GM12865 (cell line): Measurements from ENCODE around the gene PANX2.

Experiments used
- DNase-seq: peaks from one replicate; pipeline ENCODE4 v3.0.0; 2010; ENCODE audit warnings: low read depth
- H3K4me3 ChIP-seq: 2 replicates; pipeline ENCODE4 v1.5.1; 2011; ENCODE audit warnings: mild to moderate bottlenecking, low read depth, low read length, control low read depth
- TF ChIP-seq, protein P1 (sequence below): IDR thresholded peaks from 2 replicates; pipeline ENCODE4 v1.5.1; 2011; ENCODE audit warnings: low read length, control low read depth, low read depth, inconsistent platforms; ENCODE audit not compliant: insufficient read depth; ENCODE audit errors: missing control alignments

The PANX2 gene

GRCh38 chr22:50221410-50222300 is 51.1 kb downstream of the PANX2 start:
- H3K4me3 ChIP-seq = no peak overlapping the region
- TF ChIP-seq, protein P1, sequence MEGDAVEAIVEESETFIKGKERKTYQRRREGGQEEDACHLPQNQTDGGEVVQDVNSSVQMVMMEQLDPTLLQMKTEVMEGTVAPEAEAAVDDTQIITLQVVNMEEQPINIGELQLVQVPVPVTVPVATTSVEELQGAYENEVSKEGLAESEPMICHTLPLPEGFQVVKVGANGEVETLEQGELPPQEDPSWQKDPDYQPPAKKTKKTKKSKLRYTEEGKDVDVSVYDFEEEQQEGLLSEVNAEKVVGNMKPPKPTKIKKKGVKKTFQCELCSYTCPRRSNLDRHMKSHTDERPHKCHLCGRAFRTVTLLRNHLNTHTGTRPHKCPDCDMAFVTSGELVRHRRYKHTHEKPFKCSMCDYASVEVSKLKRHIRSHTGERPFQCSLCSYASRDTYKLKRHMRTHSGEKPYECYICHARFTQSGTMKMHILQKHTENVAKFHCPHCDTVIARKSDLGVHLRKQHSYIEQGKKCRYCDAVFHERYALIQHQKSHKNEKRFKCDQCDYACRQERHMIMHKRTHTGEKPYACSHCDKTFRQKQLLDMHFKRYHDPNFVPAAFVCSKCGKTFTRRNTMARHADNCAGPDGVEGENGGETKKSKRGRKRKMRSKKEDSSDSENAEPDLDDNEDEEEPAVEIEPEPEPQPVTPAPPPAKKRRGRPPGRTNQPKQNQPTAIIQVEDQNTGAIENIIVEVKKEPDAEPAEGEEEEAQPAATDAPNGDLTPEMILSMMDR = peak; percentile 1
- no peak for DNase-seq

DNA sequence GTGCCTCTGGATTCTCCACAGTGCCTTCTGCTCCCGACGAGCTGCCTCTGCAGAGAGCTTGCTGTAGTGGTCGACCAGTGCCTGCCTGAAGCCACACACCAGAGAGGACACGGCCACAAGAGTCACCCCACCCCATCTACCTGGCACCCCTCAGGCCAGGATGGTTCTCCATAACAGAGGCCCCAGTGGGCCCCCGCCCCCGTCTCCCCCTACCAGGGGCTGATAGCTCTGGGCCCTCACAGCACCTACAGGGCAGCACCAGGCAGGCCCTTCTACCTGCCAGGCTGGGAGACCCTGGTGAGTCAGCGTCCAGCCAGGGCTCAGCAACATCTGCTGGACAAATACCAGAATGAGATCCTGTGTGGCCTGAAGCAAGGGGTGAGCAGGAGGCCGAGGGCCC is 52.0 kb downstream of the PANX2 start:
- TF ChIP-seq, protein P1 = no peak
- H3K4me3 ChIP-seq = no peak overlapping the region
- DNase-seq = no peak

- no peak overlapping the region for H3K4me3 ChIP-seq
- DNase-seq = no peak
- TF ChIP-seq, protein P1 = no peak
Observed at GRCh38 chr22:50224071-50224470, 53.5 kb downstream of the PANX2 start.

DNA sequence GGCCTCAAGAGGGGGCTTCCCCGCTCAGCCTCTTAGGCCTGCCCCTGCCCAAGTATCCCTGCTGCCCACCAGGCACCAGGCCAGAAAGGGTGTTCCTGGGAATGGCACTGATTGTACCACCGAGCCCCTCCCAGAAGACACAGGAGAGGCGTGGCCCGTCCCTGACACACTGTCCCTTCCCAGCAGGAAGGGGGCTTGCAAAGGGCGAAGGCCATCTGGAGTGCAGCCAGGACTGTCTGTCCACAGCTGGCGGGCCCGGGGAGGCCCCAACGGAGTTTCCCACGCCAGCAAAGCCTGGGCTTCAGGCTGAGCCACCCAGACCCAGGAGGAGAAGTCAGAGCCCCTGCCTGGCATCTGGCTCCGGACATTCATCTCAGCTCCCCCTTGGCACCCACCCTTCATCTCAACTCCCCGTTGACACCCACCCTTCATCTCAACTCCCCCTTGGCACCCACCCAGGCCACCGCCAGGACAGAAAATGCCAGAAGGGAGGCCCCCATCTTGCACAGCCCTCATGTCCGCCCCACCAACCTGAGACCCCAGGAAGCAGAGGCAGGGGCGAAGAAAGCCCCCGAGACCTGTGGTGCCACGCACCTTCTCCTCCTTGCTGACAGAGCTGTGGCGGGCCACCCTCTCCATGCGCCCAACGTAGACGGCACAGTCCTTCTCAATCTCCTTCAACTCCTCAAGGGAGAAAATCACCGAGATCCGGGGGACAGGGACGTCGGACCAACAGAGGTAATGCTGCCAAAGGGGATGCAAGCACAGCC is 54.9 kb downstream of the PANX2 start:
- no peak for DNase-seq
- TF ChIP-seq, protein P1 = no peak
- H3K4me3 ChIP-seq = no peak overlapping the region

GRCh38 chr22:50226063-50226874 is 55.7 kb downstream of the PANX2 start:
- no peak overlapping the region for H3K4me3 ChIP-seq
- TF ChIP-seq, protein P1 = no peak
- DNase-seq = no peak

DNA sequence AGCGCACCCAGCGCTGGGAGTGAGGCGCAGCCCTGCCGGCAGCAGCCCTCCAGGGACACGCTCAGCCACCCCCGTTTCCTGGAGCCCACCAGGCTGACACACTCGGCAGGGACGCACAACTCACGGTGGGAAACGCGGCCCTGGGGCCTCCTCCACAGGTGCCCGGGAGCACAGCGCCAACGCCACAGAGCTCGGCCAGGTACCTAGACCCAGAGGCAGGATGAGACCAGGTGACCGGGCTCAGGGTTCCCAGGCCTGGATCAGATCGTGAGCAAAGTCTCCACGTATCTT is 56.3 kb downstream of the PANX2 start:
- DNase-seq = no peak
- no peak overlapping the region for H3K4me3 ChIP-seq
- TF ChIP-seq, protein P1 = no peak
